Measurements from ENCODE around the gene SLC38A10.
"Not testable (repeated sequence)": the region's sequence is repeated elsewhere in the genome, so short reads cannot be mapped to it uniquely, and the experiment has no call there.

Gene SLC38A10

GRCh38 chr17:81310949-81311550, 15.9 kb upstream of the SLC38A10 start:
- DNase-seq, result no peak

- DNase-seq, result no peak
Observed at GRCh38 chr17:81309859-81310839, 15.0 kb upstream of the SLC38A10 start.

- DNase-seq, result peak; percentile 48
Observed at GRCh38 chr17:81309140-81309858, 14.2 kb upstream of the SLC38A10 start.

GRCh38 chr17:81308784-81309139, 13.7 kb upstream of the SLC38A10 start:
- not testable (repeated sequence) for DNase-seq

GRCh38 chr17:81307636-81308560, 12.8 kb upstream of the SLC38A10 start:
- DNase-seq, result no peak

GRCh38 chr17:81306898-81307510, 11.9 kb upstream of the SLC38A10 start:
- no peak for DNase-seq

- no peak for DNase-seq
Observed at GRCh38 chr17:81306491-81306890, 11.4 kb upstream of the SLC38A10 start.

GRCh38 chr17:81305051-81305630, 10.0 kb upstream of the SLC38A10 start:
- DNase-seq, result no peak

GRCh38 chr17:81304196-81305015, 9.3 kb upstream of the SLC38A10 start:
- no peak for DNase-seq

GRCh38 chr17:81303385-81303784, 8.3 kb upstream of the SLC38A10 start:
- no peak for DNase-seq

- DNase-seq, result no peak
Observed at GRCh38 chr17:81302861-81303333, 7.8 kb upstream of the SLC38A10 start.

GRCh38 chr17:81302324-81302723, 7.2 kb upstream of the SLC38A10 start:
- no peak for DNase-seq

- DNase-seq, result no peak
Observed at GRCh38 chr17:81301195-81302144, 6.4 kb upstream of the SLC38A10 start.

GRCh38 chr17:81300586-81301155, 5.6 kb upstream of the SLC38A10 start:
- DNase-seq, result no peak

- DNase-seq, result no peak
Observed at GRCh38 chr17:81299846-81300585, 4.9 kb upstream of the SLC38A10 start.

- no peak for DNase-seq
Observed at GRCh38 chr17:81298991-81299738, 4.1 kb upstream of the SLC38A10 start.

GRCh38 chr17:81298325-81298990, 3.4 kb upstream of the SLC38A10 start:
- peak; percentile 54 for DNase-seq
